A549 (cell line): Measurements from ENCODE around the gene DDX1. TPM values are rescaled to one million over a fixed set of nuclear protein-coding genes. Genes with fewer than 3 reads are reported as not detected.

ENCODE experiments used
- ATAC-seq, 2 experiments: fragments of 200-7000 bp in 1 of 2; fragments of >200 bp in 1 of 2; cut with Nextera tagmentation in 1 of 2; cut with Tn5 transposase in 1 of 2; 3 replicates each; pipeline versions ENCODE4 v1.8.0 to v1.9.1; 2018 to 2020; ENCODE audit warnings: mild to moderate bottlenecking in 1 of 2, moderate library complexity in 1 of 2
- CTCF ChIA-PET: fragments of 300-600 bp; sonication (Branson Sonifier 250); formaldehyde crosslinking; extraction: SDS; loops from one replicate; lab custom pipeline; 2021; ENCODE audit warnings: antibody characterized with exemption, inconsistent platforms; lab: Yijun Ruan, JAX
- POLR2A ChIA-PET: fragments of 350-600 bp; formaldehyde crosslinking; extraction: SDS; loops from one replicate; lab custom pipeline; 2021; ENCODE audit warnings: antibody characterized with exemption, inconsistent platforms; lab: Yijun Ruan, JAX
- DNase-seq, 2 experiments: peaks; one replicate each; pipeline versions ENCODE4 v3.0.0 to v3.0.0-alpha.2; 2011 to 2016; ENCODE audit warnings: low read depth in 1 of 2, low spot score in 1 of 2
- FAIRE-seq: peaks from 2 replicates; lab custom pipeline; 2011; peaks lifted over from hg19 to GRCh38; lab: Jason Lieb, UNC
- H3K27ac ChIP-seq, 2 experiments: fragments of >200 bp; sonication (Bioruptor Twin); formaldehyde crosslinking; 3 replicates each; pipeline ENCODE4 v1.5.1; 2016 to 2017
- H3K4me1 ChIP-seq: fragments of >200 bp; sonication (Bioruptor Twin); formaldehyde crosslinking; 3 replicates; pipeline ENCODE4 v1.6.1; 2016
- H3K4me2 ChIP-seq: fragments of >200 bp; sonication (Bioruptor Twin); formaldehyde crosslinking; 3 replicates; pipeline ENCODE4 v1.6.1; 2016
- H3K4me3 ChIP-seq: fragments of >200 bp; sonication (Bioruptor Twin); formaldehyde crosslinking; 3 replicates; pipeline ENCODE4 v1.5.1; 2016
- H3K9me3 ChIP-seq: fragments of >200 bp; sonication (Bioruptor Twin); formaldehyde crosslinking; 3 replicates; pipeline ENCODE4 v1.6.1; 2016
- CBX2 ChIP-seq: fragments of 200-600 bp; sonication (generic); IDR thresholded peaks from 2 replicates; pipeline ENCODE4 v1.6.1; 2016; ENCODE audit warnings: low read depth, mild to moderate bottlenecking, borderline replicate concordance
- CBX8 ChIP-seq: fragments of 200-600 bp; sonication (generic); IDR thresholded peaks from 2 replicates; pipeline ENCODE4 v1.6.1; 2016
- CEBPB ChIP-seq, 2 experiments: fragments of >200 bp in 1 of 2; sonication (Bioruptor Twin) in 1 of 2; formaldehyde crosslinking in 1 of 2; IDR thresholded peaks; 2 replicates each; pipeline ENCODE4 v1.6.1; 2012 to 2016
- CHD2 ChIP-seq: fragments of 150-350 bp; IDR thresholded peaks from 2 replicates; pipeline ENCODE4 v1.6.1; 2014; ENCODE audit warnings: low read length; ENCODE audit not compliant: partially characterized antibody
- CTCF ChIP-seq: fragments of >200 bp; sonication (Bioruptor Twin); formaldehyde crosslinking; IDR thresholded peaks from 3 replicates; pipeline ENCODE4 v1.5.1; 2016
- E2F6 ChIP-seq: IDR thresholded peaks from 2 replicates; pipeline ENCODE4 v1.6.1; 2012; ENCODE audit warnings: low read depth, borderline replicate concordance
- EHF ChIP-seq: fragments of 250-450 bp; sonication (Bioruptor Pico); IDR thresholded peaks from 2 replicates; pipeline ENCODE4 v1.5.0; 2020; ENCODE audit warnings: mild to moderate bottlenecking
- FOXS1 ChIP-seq: fragments of 250-450 bp; sonication (Bioruptor Pico); IDR thresholded peaks from 2 replicates; pipeline ENCODE4 v1.5.0; 2020; ENCODE audit warnings: mild to moderate bottlenecking, moderate library complexity
- GATA3 ChIP-seq: IDR thresholded peaks from 2 replicates; pipeline ENCODE4 v1.6.1; 2012; ENCODE audit warnings: borderline replicate concordance
- HDAC2 ChIP-seq: fragments of 200-600 bp; sonication (generic); IDR thresholded peaks from 2 replicates; pipeline ENCODE4 v1.6.1; 2016
- HES2 ChIP-seq: fragments of >200 bp; sonication (Bioruptor Twin); formaldehyde crosslinking; IDR thresholded peaks from 2 replicates; pipeline ENCODE4 v1.6.1; 2016
- HMGXB4 ChIP-seq: fragments of 250-450 bp; sonication (Bioruptor Pico); IDR thresholded peaks from 2 replicates; pipeline ENCODE4 v1.5.0; 2021; ENCODE audit warnings: mild to moderate bottlenecking, moderate library complexity, borderline replicate concordance
- HOXA7 ChIP-seq: fragments of 250-450 bp; sonication (Bioruptor Pico); IDR thresholded peaks from 2 replicates; pipeline ENCODE4 v1.5.0; 2020; ENCODE audit warnings: mild to moderate bottlenecking, moderate library complexity
- HOXB5 ChIP-seq: fragments of 250-450 bp; sonication (Bioruptor Pico); IDR thresholded peaks from 2 replicates; pipeline ENCODE4 v1.5.0; 2020; ENCODE audit warnings: mild to moderate bottlenecking, moderate library complexity
- JUNB ChIP-seq: fragments of >200 bp; sonication (Bioruptor Twin); formaldehyde crosslinking; IDR thresholded peaks from 2 replicates; pipeline ENCODE4 v1.6.1; 2016
- MAFK ChIP-seq: fragments of 450-650 bp; IDR thresholded peaks from 2 replicates; pipeline ENCODE4 v1.6.1; 2014; ENCODE audit not compliant: partially characterized antibody
- MAZ ChIP-seq: fragments of 150-350 bp; IDR thresholded peaks from 2 replicates; pipeline ENCODE4 v1.6.1; 2014; ENCODE audit warnings: antibody characterized with exemption, low read depth, low read length, borderline replicate concordance
- MYC ChIP-seq: IDR thresholded peaks from 2 replicates; pipeline ENCODE4 v1.6.1; 2012; ENCODE audit warnings: mild to moderate bottlenecking, inconsistent platforms, low read length, improper control_type of control experiment, borderline replicate concordance
- NR3C1 ChIP-seq: fragments of >200 bp; sonication (Bioruptor Twin); formaldehyde crosslinking; IDR thresholded peaks from 3 replicates; pipeline ENCODE4 v1.6.1; 2017
- RAD21 ChIP-seq, 2 experiments: fragments of >200 bp in 1 of 2; sonication (Bioruptor Twin) in 1 of 2; formaldehyde crosslinking in 1 of 2; IDR thresholded peaks in 1 of 2; conservative IDR thresholded peaks in 1 of 2; 2 replicates in 1 of 2; 3 replicates in 1 of 2; pipeline ENCODE4 v1.6.1; 2012 to 2018; ENCODE audit warnings: inconsistent platforms in 1 of 2
- RNF2 ChIP-seq: fragments of 200-600 bp; sonication (generic); IDR thresholded peaks from 2 replicates; pipeline ENCODE4 v1.6.1; 2016; ENCODE audit warnings: low read depth, mild to moderate bottlenecking, antibody characterized with exemption, moderate library complexity, borderline replicate concordance
- TP53 ChIP-seq: fragments of 250-450 bp; sonication (Bioruptor Pico); IDR thresholded peaks from 2 replicates; pipeline ENCODE4 v1.5.0; 2021; ENCODE audit warnings: mild to moderate bottlenecking, moderate library complexity
- WGBS: methylation state at CpG from one replicate; pipeline ENCODE4 v1.1.6; 2017; ENCODE audit errors: missing lambda C conversion rate; 5-methylcytosine and 5-hydroxymethylcytosine counted together
- polyA plus RNA-seq, 4 experiments: library from polyadenylated mRNA; depleted of rRNA in 3 of 4; stranded (reverse); fragments of >200 nt; fragmentation: RNase III in 1 of 4; extraction: RNeasy Plus Mini Kit Qiagen cat#74134 plus additional on column Dnase treatment in 1 of 4; gene quantifications; 2 replicates in 3 of 4; 3 replicates in 1 of 4; pipeline ENCODE4 v1.2.3, GENCODE V29; 2011 to 2017

The DDX1 gene
- polyA plus RNA-seq, 2 of the 4 experiments (the other 2 are of a cell fraction), result 157 to 214 TPM

GRCh38 chr2:15633043-15633970 is 41.6 kb downstream of the DDX1 start:
- DNase-seq, result no peak
- no peak overlapping the region for H3K27ac ChIP-seq
- no peak for FAIRE-seq
- ChIA-PET CTCF (interaction anchor here (0.9 to 2.0 kb wide), 4 partner anchors 116 to 976 kb away, joined by 3 to 4 read pairs (median 3); no protein-coding TSS in a partner anchor), POLR2A (no interaction called here)
- H3K4me3 ChIP-seq, result no peak overlapping the region
- WGBS, result 89% methylated on average over 4 of the region's 4 CpGs
- no peak for TF ChIP-seq TP53 (CRISPR knock-in tag)
- TF ChIP-seq JUNB, result no peak
- TF ChIP-seq MAZ, result no peak
- TF ChIP-seq HES2, result no peak
- TF ChIP-seq HOXB5 (CRISPR knock-in tag), result no peak
- no peak for TF ChIP-seq E2F6
- TF ChIP-seq CHD2, result no peak
- TF ChIP-seq CEBPB (IDR thresholded peaks at IDR 0.05), result no peak
- no peak for TF ChIP-seq CBX2
- no peak for TF ChIP-seq MAFK
- TF ChIP-seq HOXA7 (CRISPR knock-in tag), result no peak
- TF ChIP-seq FOXS1, result no peak
- TF ChIP-seq CBX8, result no peak
- TF ChIP-seq EHF, result no peak
- TF ChIP-seq CTCF, result no peak
- TF ChIP-seq NR3C1, result no peak
- TF ChIP-seq RAD21 (conservative IDR thresholded peaks at IDR 0.05 in 1 of 2, IDR thresholded peaks at IDR 0.05 in 1 of 2), result no peak
- peaks cover 4% of the 10 kb centered on the region; the same call in 1 of the 3 replicates for H3K4me1 ChIP-seq
- H3K9me3 ChIP-seq, result no peaks in the 10 kb centered on the region
- H3K4me2 ChIP-seq, result no peak overlapping the region
- ATAC-seq, result no peak

GRCh38 chr2:15633971-15634346 is 42.3 kb downstream of the DDX1 start:
- Histone ChIP-seq H3K9me3 (no peaks in the 10 kb centered on the region), H3K27ac (no peak overlapping the region), H3K4me1 (no peaks in the 10 kb centered on the region; the same call in 2 of the 3 replicates), H3K4me3 (no peak overlapping the region), H3K4me2 (no peak overlapping the region)
- DNase-seq (no peak), ATAC-seq (no peak), FAIRE-seq (no peak)
- TF ChIP-seq HDAC2, result no peak
- no peak for TF ChIP-seq GATA3
- TF ChIP-seq E2F6, result no peak
- no peak for TF ChIP-seq RNF2
- TF ChIP-seq MYC, result no peak
- no peak for TF ChIP-seq FOXS1
- TF ChIP-seq HMGXB4 (CRISPR knock-in tag), result no peak
- WGBS, result 93% methylated on average over 3 of the region's 3 CpGs
- ChIA-PET POLR2A (no interaction called here), CTCF (interaction anchor here (1.3 to 2.0 kb wide), 3 partner anchors 115 to 975 kb away, joined by 3 to 4 read pairs (median 3); no protein-coding TSS in a partner anchor)
